Brain microvascular endothelial cell (primary cell): ENCODE data around the gene SLC27A5.
"Not testable (repeated sequence)": the region's sequence is repeated elsewhere in the genome, so short reads cannot be mapped to it uniquely, and the experiment has no call there.

Source experiments
- DNase-seq: peaks from one replicate; pipeline ENCODE4 v3.0.0-alpha.2; 2020
- H3K27ac ChIP-seq: fragments of 250-450 bp; sonication (Bioruptor Pico); 2 replicates; pipeline ENCODE4 v1.5.1; 2020; ENCODE audit warnings: mild to moderate bottlenecking, moderate library complexity
- H3K27me3 ChIP-seq: fragments of 250-450 bp; sonication (Bioruptor Pico); replicated peaks from 2 replicates; pipeline ENCODE4 v1.5.1; 2020; ENCODE audit warnings: mild to moderate bottlenecking
- H3K36me3 ChIP-seq: fragments of 250-450 bp; sonication (Bioruptor Pico); replicated peaks from 2 replicates; pipeline ENCODE4 v1.5.1; 2020; ENCODE audit warnings: mild to moderate bottlenecking
- H3K4me3 ChIP-seq: 2 replicates; pipeline ENCODE4 v1.5.1; 2011; ENCODE audit warnings: low read depth, mild to moderate bottlenecking, control low read depth, low read length, moderate library complexity
- in situ Hi-C: cut with HindIII; loops from 2 replicates; pipeline ENCODE4 v1.10.0; 2017; ENCODE audit warnings: low sequenced_read_pairs, low pct_ligation_motif_present
- TF ChIP-seq, protein P1 (sequence below): IDR thresholded peaks from 2 replicates; pipeline ENCODE4 v1.5.1; 2011; ENCODE audit warnings: low read depth, mild to moderate bottlenecking, moderate library complexity, low read length, control low read depth, inconsistent platforms; ENCODE audit errors: missing control alignments

The SLC27A5 gene

DNA sequence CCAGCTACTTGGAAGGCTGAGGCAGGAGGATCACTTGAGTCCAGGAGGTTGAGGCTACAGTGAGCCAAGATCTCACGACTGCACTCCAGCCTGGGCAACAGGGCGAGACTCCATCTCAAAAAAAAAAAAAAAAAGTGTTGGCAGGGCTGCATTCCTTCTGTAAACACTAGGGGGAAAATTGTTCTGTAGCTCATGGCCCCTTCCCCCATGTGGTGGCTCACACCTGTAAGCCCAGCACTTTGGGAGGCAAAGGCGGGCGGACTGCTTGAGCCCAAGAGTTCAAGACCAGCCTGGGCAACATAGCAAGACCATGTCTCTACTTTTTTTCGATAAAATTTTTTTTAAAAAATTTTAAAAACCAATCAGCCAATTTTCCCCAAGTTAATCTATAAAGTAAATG is 27.4 kb downstream of the SLC27A5 start:
- H3K27ac ChIP-seq, H3K4me3 ChIP-seq, in situ Hi-C loops, H3K27me3 ChIP-seq, DNase-seq, H3K36me3 ChIP-seq: not testable (repeated sequence)
- TF ChIP-seq, protein P1, sequence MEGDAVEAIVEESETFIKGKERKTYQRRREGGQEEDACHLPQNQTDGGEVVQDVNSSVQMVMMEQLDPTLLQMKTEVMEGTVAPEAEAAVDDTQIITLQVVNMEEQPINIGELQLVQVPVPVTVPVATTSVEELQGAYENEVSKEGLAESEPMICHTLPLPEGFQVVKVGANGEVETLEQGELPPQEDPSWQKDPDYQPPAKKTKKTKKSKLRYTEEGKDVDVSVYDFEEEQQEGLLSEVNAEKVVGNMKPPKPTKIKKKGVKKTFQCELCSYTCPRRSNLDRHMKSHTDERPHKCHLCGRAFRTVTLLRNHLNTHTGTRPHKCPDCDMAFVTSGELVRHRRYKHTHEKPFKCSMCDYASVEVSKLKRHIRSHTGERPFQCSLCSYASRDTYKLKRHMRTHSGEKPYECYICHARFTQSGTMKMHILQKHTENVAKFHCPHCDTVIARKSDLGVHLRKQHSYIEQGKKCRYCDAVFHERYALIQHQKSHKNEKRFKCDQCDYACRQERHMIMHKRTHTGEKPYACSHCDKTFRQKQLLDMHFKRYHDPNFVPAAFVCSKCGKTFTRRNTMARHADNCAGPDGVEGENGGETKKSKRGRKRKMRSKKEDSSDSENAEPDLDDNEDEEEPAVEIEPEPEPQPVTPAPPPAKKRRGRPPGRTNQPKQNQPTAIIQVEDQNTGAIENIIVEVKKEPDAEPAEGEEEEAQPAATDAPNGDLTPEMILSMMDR = peak; percentile 27

DNA sequence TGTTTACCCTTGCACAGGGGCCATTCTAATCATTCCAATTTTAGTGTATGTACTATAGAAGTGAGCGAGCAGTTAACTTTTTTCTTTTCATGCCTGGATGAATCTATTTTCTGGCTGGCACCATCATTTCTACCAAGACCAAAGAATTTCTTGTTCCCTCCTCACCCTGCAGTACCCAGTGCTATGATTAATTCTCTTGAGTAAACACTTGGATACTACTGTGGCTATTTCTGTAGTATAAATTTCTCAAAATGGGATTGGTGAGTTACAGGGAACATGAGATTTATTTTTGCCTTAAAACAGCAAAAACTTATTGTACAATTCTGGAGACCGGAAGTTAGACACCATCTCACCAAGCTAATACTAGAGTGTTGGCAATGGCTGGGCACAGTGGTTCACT is 28.0 kb downstream of the SLC27A5 start:
- TF ChIP-seq, protein P1 = no peak
- Histone ChIP-seq H3K4me3 (no peak overlapping the region), H3K36me3 (no peaks in the 10 kb centered on the region), H3K27me3 (no peaks in the 10 kb centered on the region), H3K27ac (no peak overlapping the region)
- in situ Hi-C loops = no loop called here
- no peak for DNase-seq

DNA sequence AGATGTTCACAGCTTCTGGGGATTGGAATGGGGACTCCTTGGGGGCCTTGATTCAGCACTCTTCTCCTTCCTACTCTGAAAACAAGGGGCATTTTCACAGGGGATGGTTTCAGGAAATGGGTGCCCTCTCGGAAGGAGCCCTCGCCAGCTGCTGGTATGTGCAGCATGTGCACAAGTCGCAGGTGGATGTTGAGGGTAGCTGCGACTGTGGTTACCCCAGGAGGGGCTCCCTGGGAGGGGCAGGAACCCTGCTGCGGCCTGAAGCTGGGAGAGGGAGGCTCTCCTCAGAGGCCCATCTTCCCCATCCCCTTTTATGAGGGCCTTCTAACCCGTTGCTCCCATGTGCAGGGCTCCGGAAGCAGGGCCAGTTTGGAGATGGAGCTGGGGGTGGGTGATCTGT is 29.4 kb downstream of the SLC27A5 start:
- no peak for DNase-seq
- Histone ChIP-seq H3K4me3 (no peak overlapping the region), H3K27me3 (no peaks in the 10 kb centered on the region), H3K27ac (no peak overlapping the region), H3K36me3 (no peaks in the 10 kb centered on the region)
- TF ChIP-seq, protein P1 = no peak
- in situ Hi-C loops = no loop called here

DNA sequence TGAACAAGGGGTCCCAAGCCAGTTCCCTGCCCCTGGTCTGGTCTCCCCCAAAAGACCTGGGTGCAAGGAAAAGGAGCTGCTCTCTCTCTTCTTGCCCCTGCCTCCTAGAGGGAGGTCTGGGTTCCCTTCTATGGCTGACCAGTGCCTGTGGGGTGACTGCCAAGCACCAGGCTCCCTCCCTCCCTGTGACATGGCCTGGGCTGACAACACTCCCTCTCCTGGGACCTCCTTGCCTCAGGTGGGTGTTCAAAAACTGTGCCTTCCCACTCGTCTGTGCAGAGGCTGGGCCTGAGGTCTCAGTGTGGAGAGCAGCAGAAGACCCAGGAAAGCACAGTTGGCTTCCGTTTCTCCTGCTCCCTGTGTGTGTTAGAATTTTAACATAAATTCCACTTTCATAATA is 31.0 kb downstream of the SLC27A5 start:
- Histone ChIP-seq H3K27me3 (no peaks in the 10 kb centered on the region), H3K4me3 (no peak overlapping the region), H3K27ac (no peak overlapping the region), H3K36me3 (no peaks in the 10 kb centered on the region)
- DNase-seq = no peak
- in situ Hi-C loops = no loop called here
- TF ChIP-seq, protein P1 = no peak

DNA sequence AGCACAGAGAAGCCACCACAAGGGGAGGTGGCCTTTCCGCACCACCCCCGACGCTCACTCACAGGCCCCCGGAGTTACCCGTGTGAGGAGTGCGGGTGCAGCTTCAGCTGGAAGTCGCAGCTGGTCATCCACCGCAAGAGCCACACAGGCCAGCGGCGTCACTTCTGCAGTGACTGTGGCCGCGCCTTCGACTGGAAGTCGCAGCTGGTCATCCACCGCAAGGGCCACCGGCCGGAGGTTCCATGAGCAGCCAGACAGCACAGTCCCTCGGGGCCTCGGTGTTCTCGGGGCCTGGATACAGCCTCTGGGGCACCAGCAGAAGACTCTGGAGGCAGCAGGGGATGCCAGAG is 31.3 kb downstream of the SLC27A5 start:
- in situ Hi-C loops = no loop called here
- no peak for DNase-seq
- TF ChIP-seq, protein P1 = no peak
- H3K27me3 ChIP-seq = no peaks in the 10 kb centered on the region
- no peak overlapping the region for H3K27ac ChIP-seq
- no peaks in the 10 kb centered on the region for H3K36me3 ChIP-seq
- H3K4me3 ChIP-seq = no peak overlapping the region

DNA sequence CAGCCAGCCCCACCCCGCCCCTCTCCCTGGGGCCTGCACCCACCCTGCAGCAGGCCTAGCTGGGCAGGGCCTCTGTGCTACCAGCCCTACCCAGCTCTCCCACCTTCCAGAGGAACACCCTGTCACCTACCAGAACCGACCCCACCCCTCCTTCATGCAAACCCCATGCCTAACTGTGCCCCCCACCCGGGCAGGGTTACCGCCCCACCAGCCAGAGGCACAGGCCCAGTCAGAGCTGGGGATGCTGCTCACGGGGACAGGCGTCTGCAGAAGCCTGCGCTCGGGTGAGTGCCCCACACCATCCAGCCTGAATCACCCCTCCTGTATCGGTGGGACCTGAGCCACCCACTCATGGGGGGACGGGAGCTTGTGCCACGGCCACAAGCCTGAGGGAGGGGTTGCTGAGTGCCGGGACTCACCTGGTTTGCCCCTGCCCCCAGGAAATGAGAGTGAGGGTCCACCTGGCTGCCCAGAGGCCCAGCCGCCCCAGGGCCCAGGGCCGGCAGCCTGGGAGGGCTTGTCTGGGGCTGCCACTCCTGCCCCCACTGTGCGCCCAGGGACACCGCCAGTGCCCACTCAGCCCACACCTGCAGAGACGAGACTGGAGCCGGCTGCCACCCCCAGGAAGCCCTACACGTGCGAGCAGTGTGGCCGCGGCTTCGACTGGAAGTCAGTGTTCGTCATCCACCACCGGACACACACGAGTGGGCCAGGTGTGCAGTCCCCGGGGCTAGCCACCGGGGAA is 31.9 kb downstream of the SLC27A5 start:
- no peak overlapping the region for H3K4me3 ChIP-seq
- in situ Hi-C loops = no loop called here
- no peak for DNase-seq
- no peak overlapping the region for H3K27ac ChIP-seq
- TF ChIP-seq, protein P1 = no peak
- H3K36me3 ChIP-seq = no peaks in the 10 kb centered on the region
- no peaks in the 10 kb centered on the region for H3K27me3 ChIP-seq
